Measurements from ENCODE around the gene DYNC2I2.
"Not testable (repeated sequence)": the region's sequence is repeated elsewhere in the genome, so short reads cannot be mapped to it uniquely, and the experiment has no call there.

DYNC2I2 gene

DNA sequence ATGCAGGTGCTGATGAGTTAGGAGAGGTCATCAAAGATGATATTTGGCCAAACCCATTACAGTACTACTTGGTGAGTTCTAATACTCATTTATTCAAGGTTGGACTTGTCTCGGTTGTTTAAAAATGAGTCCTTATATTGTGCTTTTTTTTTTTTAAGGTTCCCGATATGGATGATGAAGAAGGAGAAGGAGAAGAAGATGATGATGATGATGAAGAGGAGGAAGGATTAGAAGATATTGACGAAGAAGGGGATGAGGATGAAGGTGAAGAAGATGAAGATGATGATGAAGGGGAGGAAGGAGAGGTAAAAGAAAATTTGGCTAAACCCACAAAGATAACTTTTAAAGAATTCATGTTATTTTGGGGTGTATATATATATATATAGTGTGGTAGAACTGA is 37.1 kb upstream of the DYNC2I2 start:
- Mint-ChIP-seq H3K36me3 (ENCODE audit: low read depth) (peaks cover 66% of the 10 kb centered on the region), H3K4me1 (ENCODE audit: low read depth) (peaks cover 14% of the 10 kb centered on the region)
- H3K4me3 Mint-ChIP-seq; H3K9me3 Mint-ChIP-seq; H3K27me3 Mint-ChIP-seq; H3K27ac Mint-ChIP-seq; intact Hi-C loops (cut with micrococcal nuclease): not testable (repeated sequence)

DNA sequence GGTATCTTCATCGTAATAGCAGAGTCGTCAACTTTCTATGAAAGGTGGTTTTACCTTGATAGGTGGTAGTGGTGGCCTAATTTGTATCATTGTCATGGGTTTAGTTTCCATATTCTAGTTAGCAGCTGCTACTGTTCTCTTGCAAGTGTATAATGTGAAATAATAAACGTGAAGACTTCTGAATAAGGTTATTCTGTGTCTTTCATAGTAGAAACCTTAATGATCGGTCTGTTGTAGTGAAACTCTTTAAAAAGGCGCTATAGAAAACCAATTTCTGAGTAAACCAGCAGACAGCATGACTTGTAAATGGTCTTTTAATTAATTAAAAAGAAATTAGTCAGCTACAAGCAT is 34.0 kb upstream of the DYNC2I2 start:
- Mint-ChIP-seq H3K4me3 (peak overlapping the region; percentile 90), H3K27me3 (no peaks in the 10 kb centered on the region), H3K36me3 (ENCODE audit: low read depth) (peaks cover 63% of the 10 kb centered on the region), H3K4me1 (ENCODE audit: low read depth) (peaks cover 39% of the 10 kb centered on the region), H3K27ac (peak overlapping the region; percentile 72), H3K9me3 (no peaks in the 10 kb centered on the region)
- intact Hi-C loops (cut with micrococcal nuclease): no loop called here

DNA sequence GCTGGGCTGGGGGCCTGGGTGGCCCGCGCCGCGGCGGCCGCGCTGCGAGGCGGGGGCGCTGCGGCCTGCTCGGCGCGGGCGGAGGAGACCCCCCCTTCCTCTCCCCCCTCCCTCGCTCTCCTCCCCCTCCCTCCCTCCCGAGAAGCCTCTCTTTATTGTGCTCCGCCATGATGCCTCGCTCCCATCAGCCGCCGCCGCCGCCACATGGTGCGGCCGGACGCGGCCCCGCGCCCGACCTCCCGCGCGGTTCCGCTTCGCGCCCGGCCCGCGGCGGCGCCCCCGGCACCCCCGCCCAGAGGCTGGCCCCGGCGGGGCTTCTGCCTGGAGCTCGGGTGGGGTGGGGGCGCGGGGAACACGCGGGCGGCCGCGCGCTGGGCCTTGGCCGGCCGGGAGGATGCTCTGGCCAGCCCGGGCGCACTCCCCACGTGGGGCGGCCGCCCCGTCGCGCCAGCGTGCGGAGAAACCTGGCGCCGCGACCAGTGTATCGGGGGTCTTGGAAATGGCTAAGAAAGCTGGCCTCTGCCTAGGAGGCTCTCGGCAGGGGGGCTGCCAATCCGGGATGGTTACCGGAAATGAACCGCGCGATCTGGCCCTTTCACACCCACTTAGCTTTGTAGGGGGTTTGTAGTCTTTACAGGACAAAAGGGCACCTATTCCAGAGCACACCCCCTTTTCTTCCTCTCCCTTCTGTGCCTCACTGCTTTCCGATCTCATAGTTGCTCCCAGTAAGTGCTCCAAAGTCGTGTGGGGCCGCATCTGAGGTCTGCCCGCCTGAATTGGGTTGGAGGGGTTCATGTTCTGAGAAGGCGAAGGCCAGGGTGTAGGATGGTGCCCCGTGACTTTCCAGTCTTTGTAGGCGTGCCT is 33.4 kb upstream of the DYNC2I2 start:
- intact Hi-C loops (cut with micrococcal nuclease): loop anchor here (1.0 to 2.0 kb wide), 2 partner anchors 12 to 33 kb away; partner anchors contain the start of genes DYNC2I2 and PKN3
- H3K36me3 Mint-ChIP-seq (ENCODE audit: low read depth): peaks cover 60% of the 10 kb centered on the region
- no peaks in the 10 kb centered on the region for H3K27me3 Mint-ChIP-seq
- peak overlapping the region; percentile 72 for H3K27ac Mint-ChIP-seq
- peak overlapping the region; percentile 90 for H3K4me3 Mint-ChIP-seq
- H3K4me1 Mint-ChIP-seq (ENCODE audit: low read depth): peaks cover 46% of the 10 kb centered on the region
- no peaks in the 10 kb centered on the region for H3K9me3 Mint-ChIP-seq

DNA sequence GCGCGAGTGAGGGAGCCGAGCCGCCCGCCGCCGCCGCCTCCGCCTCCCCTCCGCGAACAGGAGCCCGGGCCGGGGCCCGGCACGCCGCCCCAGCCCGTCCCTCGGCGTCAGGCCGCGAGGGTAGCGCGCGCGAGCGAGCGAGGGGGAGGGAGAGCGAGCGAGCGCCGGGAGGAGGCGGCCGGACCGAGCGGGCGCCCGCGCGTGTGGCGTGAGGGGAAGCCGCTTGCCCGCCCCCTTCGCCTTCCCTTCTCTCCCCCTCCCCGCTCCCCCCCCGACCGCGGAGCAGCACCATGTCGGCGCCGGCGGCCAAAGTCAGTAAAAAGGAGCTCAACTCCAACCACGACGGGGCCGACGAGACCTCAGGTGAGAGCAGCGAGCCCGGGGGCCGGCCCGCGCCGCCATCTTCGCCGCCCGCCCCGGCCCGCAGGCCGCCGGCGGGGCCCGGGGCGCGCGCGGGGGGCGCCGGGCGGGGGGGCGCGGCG is 32.7 kb upstream of the DYNC2I2 start:
- Mint-ChIP-seq H3K4me3 (peak overlapping the region; percentile 67), H3K4me1 (ENCODE audit: low read depth) (peaks cover 53% of the 10 kb centered on the region), H3K27me3 (no peaks in the 10 kb centered on the region), H3K27ac (peak overlapping the region; percentile 86), H3K9me3 (no peaks in the 10 kb centered on the region), H3K36me3 (ENCODE audit: low read depth) (peaks cover 58% of the 10 kb centered on the region)
- intact Hi-C loops (cut with micrococcal nuclease): loop anchor here (1.0 to 2.0 kb wide), 2 partner anchors 13 to 33 kb away; partner anchors contain the start of genes DYNC2I2 and PKN3

DNA sequence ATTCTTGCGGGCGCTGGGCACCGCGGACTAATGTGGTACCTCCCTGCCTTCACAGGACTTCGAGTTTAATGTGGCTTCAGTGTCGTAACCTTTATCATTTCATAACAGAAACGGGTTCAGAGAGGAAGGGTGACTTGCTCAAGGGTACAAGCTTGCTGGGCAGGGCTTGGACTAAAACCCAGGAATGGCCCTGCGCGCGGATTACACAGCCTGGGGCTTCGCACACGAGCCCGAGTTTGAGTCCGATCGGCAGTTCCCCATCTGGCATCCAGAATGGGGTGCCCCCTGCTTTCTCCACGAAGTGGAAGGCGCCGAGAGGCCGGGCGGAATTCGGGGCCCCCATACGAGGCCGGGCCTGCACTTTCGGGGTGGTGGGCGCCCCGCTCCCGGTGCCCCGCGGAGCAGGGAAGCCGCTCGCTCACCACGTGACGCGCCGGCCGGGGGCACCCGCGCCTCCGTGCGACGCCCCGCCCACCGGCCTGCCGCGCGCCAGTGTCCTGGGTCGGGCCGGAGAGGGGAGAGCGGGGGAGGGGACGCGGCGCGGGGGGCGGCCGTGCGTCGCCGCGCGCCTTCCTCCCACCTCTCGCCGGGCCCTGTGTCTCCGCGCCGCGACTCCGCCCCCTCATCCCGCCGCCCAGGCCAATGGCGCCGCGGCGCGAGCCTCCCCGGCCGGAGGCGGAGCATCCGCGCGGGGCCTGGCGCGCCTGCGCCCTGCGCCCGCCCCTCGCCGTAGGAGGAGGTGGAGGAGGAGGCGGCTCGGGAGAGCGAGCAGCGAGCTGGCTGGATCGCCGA is 32.0 kb upstream of the DYNC2I2 start, which contains the start of gene SET:
SET (plus strand) TSS at position 722 of the 792 bp plus-strand sequence. CDS start 361 bp downstream, outside the sequence.
- Mint-ChIP-seq H3K27ac (peak within 1 kb of the TSS; percentile 86), H3K4me1 (ENCODE audit: low read depth) (peaks cover 53% of the 10 kb centered on the region)

DNA sequence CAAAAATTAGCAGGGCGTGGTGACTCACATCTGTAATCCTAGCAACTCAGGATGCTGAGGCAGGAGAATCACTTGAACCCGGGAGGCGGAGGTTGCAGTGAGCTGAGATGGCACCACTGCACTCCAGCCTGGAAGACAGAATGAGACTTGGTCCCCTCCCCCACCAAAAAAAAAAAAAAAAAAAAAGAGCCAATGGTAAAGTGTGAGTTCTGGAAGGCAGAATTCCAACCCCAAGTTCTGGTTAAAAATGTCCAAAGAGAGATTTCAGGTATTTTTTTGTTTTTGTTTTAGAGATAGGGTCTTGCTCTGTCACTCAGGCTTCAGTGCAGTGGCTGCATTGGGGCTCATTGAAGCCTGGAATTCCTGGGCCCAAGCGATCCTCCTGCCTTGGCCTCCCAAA is 30.8 kb upstream of the DYNC2I2 start:
- H3K36me3 Mint-ChIP-seq (ENCODE audit: low read depth): peaks cover 54% of the 10 kb centered on the region
- no peaks in the 10 kb centered on the region for H3K9me3 Mint-ChIP-seq
- H3K27me3 Mint-ChIP-seq: no peaks in the 10 kb centered on the region
- H3K4me1 Mint-ChIP-seq (ENCODE audit: low read depth): peaks cover 61% of the 10 kb centered on the region
- intact Hi-C loops (cut with micrococcal nuclease): no loop called here
- H3K4me3 Mint-ChIP-seq: no peak overlapping the region
- peak overlapping the region; percentile 86 for H3K27ac Mint-ChIP-seq

More for the DNA sequence above, 32.0 kb upstream of the DYNC2I2 start, which contains the start of gene SET:
- no peaks in the 10 kb centered on the region for H3K27me3 Mint-ChIP-seq
- H3K4me3 Mint-ChIP-seq: peak within 1 kb of the TSS; percentile 90
- no peaks in the 10 kb centered on the region for H3K9me3 Mint-ChIP-seq
- intact Hi-C loops (cut with micrococcal nuclease): loop anchor here (1.0 to 2.0 kb wide), 2 partner anchors 14 to 32 kb away; partner anchors contain the start of genes DYNC2I2 and PKN3
- H3K36me3 Mint-ChIP-seq (ENCODE audit: low read depth): peaks cover 58% of the 10 kb centered on the region

DNA sequence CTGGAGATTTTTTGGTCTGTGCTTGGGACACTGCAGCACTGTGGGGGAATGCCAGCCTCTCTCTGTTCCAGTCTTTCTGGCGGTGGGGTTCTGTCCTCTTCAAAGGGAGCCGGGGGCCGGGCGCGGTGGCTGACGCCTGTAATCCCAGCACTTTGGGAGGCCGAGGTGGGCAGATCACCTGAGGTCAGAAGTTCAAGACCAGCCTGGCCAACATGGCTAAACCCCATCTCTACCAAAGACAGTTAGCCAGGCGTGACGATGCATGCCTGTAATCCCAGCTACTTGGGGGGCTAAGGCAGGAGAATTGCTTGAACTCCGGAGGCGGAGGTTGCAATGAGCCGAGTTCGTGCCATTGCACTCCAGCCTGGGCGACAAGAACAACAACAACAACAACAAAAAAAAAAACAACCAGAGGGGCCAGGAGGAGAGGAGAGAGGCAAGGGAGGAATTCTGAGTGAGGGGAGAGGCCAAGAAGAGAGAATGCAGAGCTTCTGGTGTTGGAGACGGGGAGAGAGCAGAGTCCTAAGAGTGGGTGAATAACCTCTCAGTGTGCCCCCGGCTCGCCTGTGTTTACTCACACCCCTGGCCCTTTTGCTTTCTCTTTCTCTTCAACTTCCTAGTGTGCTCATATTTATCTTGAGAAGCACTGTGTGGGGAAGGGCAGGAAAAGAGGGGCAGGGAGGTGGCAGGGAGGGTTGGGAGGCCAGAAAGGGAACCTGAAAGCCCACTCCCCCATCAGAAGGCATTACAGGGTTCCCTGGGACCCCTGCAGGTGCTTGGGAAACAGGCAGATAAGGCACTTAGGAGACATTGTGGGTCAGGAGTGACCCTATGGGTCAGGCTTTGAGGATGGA is 29.2 kb upstream of the DYNC2I2 start:
- peak overlapping the region; percentile 96 for H3K4me3 Mint-ChIP-seq
- peaks cover 58% of the 10 kb centered on the region for H3K4me1 Mint-ChIP-seq (ENCODE audit: low read depth)
- H3K36me3 Mint-ChIP-seq (ENCODE audit: low read depth): peaks cover 40% of the 10 kb centered on the region
- H3K27ac Mint-ChIP-seq: peak overlapping the region; percentile 96
- intact Hi-C loops (cut with micrococcal nuclease): no loop called here
- H3K9me3 Mint-ChIP-seq: no peaks in the 10 kb centered on the region
- H3K27me3 Mint-ChIP-seq: no peaks in the 10 kb centered on the region

DNA sequence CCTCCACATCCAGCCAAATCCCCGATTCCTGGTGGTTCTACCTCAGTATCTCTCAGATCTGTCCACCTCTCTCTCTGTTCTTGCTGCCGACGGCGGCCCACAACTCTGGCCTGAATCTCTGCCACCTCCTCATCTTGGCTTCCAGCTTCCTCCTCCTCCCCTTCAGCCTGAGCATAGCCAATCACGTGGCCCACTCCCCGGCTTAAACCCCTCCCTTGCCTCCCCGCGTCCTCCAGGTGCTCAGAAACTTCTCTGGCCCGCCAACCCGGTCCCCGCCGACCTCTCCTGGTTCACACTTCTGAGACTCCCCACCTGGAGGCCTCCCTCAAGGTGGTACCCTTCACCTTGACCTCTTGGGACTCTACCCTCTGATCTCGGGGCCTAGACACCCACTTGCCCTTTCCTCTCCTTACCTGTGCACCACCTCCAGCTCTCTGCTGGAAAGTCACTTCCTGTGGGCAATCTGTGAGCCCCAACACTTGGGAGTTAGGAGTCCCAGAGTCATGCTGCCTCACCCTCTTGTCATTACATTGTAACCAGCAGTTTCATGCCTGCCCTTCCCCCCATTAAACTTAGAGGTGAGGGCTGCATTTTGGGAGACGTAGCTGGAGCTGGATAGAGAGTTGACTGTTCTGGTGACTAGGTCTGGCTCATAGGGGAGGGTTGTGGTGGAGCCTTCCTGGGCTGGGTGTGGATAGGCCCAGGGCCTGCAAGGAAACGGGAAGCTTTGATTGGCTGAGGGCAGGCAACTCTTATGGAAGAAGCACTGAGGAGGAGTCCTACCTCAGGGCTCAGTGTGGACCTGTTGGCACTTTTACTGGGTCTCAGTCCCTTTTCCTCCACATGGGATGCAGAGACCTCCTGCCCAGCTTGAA is 27.9 kb upstream of the DYNC2I2 start:
- Mint-ChIP-seq H3K36me3 (ENCODE audit: low read depth) (peaks cover 33% of the 10 kb centered on the region), H3K27me3 (no peaks in the 10 kb centered on the region), H3K4me3 (peak overlapping the region; percentile 96), H3K27ac (peak overlapping the region; percentile 96), H3K4me1 (ENCODE audit: low read depth) (peaks cover 52% of the 10 kb centered on the region), H3K9me3 (no peaks in the 10 kb centered on the region)
- intact Hi-C loops (cut with micrococcal nuclease): no loop called here

DNA sequence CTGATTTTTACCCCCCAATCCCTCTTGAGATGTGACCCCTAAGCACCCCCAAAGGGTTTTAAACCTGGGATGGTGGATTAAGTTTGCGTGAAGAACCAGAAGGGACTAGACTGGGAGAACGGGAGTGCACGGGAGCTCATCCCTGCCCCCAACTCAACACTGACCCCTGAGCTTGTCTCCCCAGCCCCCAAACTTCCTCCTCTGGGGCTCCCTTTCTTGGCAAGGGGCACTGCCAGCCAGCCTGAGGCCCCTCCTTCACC is 27.3 kb upstream of the DYNC2I2 start:
- H3K4me3 Mint-ChIP-seq: peak overlapping the region; percentile 96
- H3K36me3 Mint-ChIP-seq (ENCODE audit: low read depth): peaks cover 33% of the 10 kb centered on the region
- H3K9me3 Mint-ChIP-seq: no peaks in the 10 kb centered on the region
- peaks cover 52% of the 10 kb centered on the region for H3K4me1 Mint-ChIP-seq (ENCODE audit: low read depth)
- intact Hi-C loops (cut with micrococcal nuclease): no loop called here
- H3K27me3 Mint-ChIP-seq: no peaks in the 10 kb centered on the region
- H3K27ac Mint-ChIP-seq: peak overlapping the region; percentile 96

DNA sequence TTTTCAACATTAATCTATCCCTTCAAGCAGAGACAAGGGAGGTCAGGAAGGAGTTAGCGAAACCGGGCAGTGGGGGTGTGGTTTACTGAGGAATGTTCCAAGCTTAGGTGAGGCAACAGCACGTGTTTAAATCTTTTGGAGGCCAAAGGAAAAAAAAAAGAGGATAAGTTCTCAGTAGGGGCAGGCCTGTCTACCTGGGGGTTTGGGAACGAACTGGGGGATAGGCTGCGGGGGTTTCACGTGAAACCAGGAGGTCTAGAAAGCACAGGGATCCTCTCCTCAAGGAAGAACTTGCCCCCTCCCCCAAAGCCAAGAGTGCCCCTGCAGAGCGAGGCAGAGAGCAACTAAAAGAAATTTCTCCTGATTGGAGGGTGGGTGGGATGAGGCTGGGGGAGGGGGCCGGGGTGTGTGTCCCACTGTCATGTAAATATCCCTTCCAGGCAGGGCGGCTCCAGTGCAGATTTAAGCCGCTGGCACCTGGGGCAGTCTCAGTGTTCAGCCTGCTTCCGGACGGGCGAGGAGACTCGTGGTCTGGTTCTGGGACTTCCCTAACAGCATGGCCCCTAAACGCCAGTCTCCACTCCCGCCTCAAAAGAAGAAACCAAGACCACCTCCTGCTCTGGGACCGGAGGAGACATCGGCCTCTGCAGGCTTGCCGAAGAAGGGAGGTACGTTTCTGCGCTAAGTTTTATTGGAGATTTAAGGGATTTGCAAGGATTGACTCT is 26.9 kb upstream of the DYNC2I2 start:
- Mint-ChIP-seq H3K4me3 (peak overlapping the region; percentile 96), H3K4me1 (ENCODE audit: low read depth) (peaks cover 51% of the 10 kb centered on the region), H3K36me3 (ENCODE audit: low read depth) (peaks cover 36% of the 10 kb centered on the region), H3K27me3 (no peaks in the 10 kb centered on the region), H3K27ac (peak overlapping the region; percentile 96), H3K9me3 (no peaks in the 10 kb centered on the region)
- intact Hi-C loops (cut with micrococcal nuclease): no loop called here

DNA sequence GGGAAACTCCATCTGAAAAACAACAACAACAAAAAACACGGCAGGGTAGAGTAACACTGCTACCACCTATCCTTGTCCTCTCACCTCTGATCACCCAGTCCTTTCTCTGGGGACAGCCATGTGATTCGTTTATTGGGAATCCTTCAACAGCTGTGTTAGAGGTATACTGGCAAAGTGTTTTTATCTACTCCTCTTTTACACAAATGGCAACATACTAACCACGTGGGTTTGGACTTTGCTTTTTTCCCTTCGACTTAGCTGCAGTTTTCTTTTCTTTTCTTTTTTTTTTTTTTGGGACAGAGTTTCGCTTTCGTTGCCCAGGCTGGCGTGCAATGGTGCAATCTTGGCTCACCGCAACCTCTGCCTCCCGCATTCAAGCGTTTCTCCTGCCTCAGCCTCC is 21.1 kb upstream of the DYNC2I2 start:
- Mint-ChIP-seq H3K9me3 (no peaks in the 10 kb centered on the region), H3K4me1 (ENCODE audit: low read depth) (peaks cover 5% of the 10 kb centered on the region), H3K4me3 (no peak overlapping the region), H3K36me3 (ENCODE audit: low read depth) (peaks cover 40% of the 10 kb centered on the region), H3K27ac (no peak overlapping the region), H3K27me3 (no peaks in the 10 kb centered on the region)
- intact Hi-C loops (cut with micrococcal nuclease): loop anchor here (1.0 kb wide), 1 partner anchor 41 kb away; no protein-coding TSS in a partner anchor

DNA sequence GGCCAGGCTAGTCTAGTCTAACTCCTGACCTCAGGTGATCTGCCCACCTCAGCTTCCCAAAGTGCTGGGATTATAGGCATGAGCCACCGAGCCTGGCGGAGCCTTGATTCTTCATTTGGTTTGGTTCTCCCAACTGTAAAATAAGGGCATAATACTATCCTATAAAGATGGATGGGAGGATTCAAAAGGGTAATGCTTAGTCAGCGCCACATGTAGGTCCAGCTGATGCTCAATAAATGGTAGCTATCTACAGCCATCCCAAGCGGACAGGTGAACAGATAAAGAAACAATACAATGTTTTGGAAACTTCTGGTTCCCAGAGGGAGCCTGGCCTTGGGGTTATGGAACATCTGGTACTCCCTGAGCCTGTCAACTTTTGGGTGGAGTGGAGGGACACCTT is 18.7 kb upstream of the DYNC2I2 start:
- no peaks in the 10 kb centered on the region for H3K4me1 Mint-ChIP-seq (ENCODE audit: low read depth)
- intact Hi-C loops (cut with micrococcal nuclease): no loop called here
- peaks cover 48% of the 10 kb centered on the region for H3K36me3 Mint-ChIP-seq (ENCODE audit: low read depth)
- H3K9me3 Mint-ChIP-seq: no peaks in the 10 kb centered on the region
- no peak overlapping the region for H3K27ac Mint-ChIP-seq
- no peak overlapping the region for H3K4me3 Mint-ChIP-seq
- H3K27me3 Mint-ChIP-seq: no peaks in the 10 kb centered on the region

Data from dendritic cell treated with granulocyte-macrophage colony-stimulating factor and Interleukin-4, amounts not matched to agents 40 ng/mL and 50 ng/mL, for 4 days (primary cell).